Measurements from ENCODE around the gene WWC2. TPM values are rescaled to one million over a fixed set of nuclear protein-coding genes. Genes with fewer than 3 reads are reported as not detected.

The WWC2 gene
- total RNA-seq, 1 experiment from 2014 or later = 82.8 TPM

DNA sequence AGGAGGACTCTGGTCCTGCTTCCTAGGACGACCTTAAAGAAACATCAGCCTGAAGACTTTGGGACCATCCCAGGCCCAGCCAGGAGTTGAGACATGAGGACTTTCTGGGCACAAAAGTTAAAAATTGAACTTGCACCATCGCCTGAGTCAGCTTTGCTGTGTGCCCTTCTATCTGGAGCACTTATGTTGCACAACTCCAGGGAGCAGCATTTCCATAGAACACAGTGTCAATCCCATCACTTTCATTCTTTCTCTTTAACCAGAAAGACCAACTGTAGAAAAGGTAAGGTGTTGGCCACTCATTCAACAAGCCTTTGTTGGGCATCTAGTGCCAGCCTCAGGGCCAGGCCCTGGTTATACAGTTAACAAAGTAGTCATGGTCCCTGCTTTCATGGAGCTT, 231.8 kb downstream of the WWC2 start:
- Histone ChIP-seq H3K27ac (ENCODE audit: low read depth, low read length, poor library complexity, severe bottlenecking) (no peak overlapping the region), H3K9me3 (ENCODE audit: low read depth, low read length, poor library complexity, severe bottlenecking) (peaks cover 4% of the 10 kb centered on the region), H3K36me3 (ENCODE audit: insufficient read depth, low read length, poor library complexity, severe bottlenecking) (no peaks in the 10 kb centered on the region), H3K27me3 (replicated peaks; ENCODE audit: insufficient read depth, low read depth, low read length, poor library complexity) (no peaks in the 10 kb centered on the region), H3K4me1 (ENCODE audit: insufficient read depth, low read length, poor library complexity, severe bottlenecking) (peaks cover 2% of the 10 kb centered on the region), H3K4me3 (ENCODE audit: low read depth, low read length, poor library complexity, severe bottlenecking) (no peak overlapping the region)
- no peak for DNase-seq (ENCODE audit: low spot score)
- TF ChIP-seq EZH2 (IDR thresholded peaks at IDR 0.05; ENCODE audit: borderline replicate concordance, low read depth, low read length, poor library complexity, severe bottlenecking) = no peak
- TF ChIP-seq, protein P1, sequence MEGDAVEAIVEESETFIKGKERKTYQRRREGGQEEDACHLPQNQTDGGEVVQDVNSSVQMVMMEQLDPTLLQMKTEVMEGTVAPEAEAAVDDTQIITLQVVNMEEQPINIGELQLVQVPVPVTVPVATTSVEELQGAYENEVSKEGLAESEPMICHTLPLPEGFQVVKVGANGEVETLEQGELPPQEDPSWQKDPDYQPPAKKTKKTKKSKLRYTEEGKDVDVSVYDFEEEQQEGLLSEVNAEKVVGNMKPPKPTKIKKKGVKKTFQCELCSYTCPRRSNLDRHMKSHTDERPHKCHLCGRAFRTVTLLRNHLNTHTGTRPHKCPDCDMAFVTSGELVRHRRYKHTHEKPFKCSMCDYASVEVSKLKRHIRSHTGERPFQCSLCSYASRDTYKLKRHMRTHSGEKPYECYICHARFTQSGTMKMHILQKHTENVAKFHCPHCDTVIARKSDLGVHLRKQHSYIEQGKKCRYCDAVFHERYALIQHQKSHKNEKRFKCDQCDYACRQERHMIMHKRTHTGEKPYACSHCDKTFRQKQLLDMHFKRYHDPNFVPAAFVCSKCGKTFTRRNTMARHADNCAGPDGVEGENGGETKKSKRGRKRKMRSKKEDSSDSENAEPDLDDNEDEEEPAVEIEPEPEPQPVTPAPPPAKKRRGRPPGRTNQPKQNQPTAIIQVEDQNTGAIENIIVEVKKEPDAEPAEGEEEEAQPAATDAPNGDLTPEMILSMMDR (conservative IDR thresholded peaks at IDR 0.05; ENCODE audit: low read depth, low read length) = no peak
- BruUV-seq (replicated peaks) = no TSS peak
- POLR2A ChIA-PET (ENCODE audit: low non-redundant PET) = no interaction called here
- intact Hi-C loops (cut with micrococcal nuclease; ENCODE audit: unreplicated experiment) = no loop called here
- CTCF ChIA-PET = no interaction called here

DNA sequence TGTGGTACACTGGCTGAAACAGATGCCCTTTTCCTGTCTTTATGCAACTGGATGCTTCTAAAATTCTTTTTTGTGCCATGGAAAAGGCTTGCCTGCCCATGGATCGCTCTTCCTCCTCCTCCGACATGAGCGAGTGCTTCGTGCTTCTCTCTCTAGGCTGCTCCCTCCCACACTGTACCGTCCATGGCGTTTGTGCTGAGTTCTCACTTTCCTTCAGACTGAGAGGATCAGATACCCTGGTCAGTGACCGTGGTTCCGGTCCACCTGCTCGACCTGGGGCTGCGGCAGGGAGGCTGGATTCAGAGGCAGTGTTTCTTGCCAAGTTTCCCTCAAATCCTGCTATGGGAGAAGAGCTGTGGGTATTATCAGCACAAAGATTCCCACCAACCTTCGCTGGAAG, 233.4 kb downstream of the WWC2 start:
- Histone ChIP-seq H3K4me3 (ENCODE audit: low read depth, low read length, poor library complexity, severe bottlenecking) (no peak overlapping the region), H3K4me1 (ENCODE audit: insufficient read depth, low read length, poor library complexity, severe bottlenecking) (peaks cover 3% of the 10 kb centered on the region), H3K27ac (ENCODE audit: low read depth, low read length, poor library complexity, severe bottlenecking) (no peak overlapping the region), H3K9me3 (ENCODE audit: low read depth, low read length, poor library complexity, severe bottlenecking) (peaks cover 5% of the 10 kb centered on the region), H3K27me3 (replicated peaks; ENCODE audit: insufficient read depth, low read depth, low read length, poor library complexity) (no peaks in the 10 kb centered on the region), H3K36me3 (ENCODE audit: insufficient read depth, low read length, poor library complexity, severe bottlenecking) (no peaks in the 10 kb centered on the region)
- ChIA-PET POLR2A (ENCODE audit: low non-redundant PET) (no interaction called here), CTCF (no interaction called here)
- no peak for DNase-seq (ENCODE audit: low spot score)
- BruUV-seq (replicated peaks) = no TSS peak
- intact Hi-C loops (cut with micrococcal nuclease; ENCODE audit: unreplicated experiment) = no loop called here
- TF ChIP-seq, protein P1 (conservative IDR thresholded peaks at IDR 0.05; ENCODE audit: low read depth, low read length) = no peak
- no peak for TF ChIP-seq EZH2 (IDR thresholded peaks at IDR 0.05; ENCODE audit: borderline replicate concordance, low read depth, low read length, poor library complexity, severe bottlenecking)

- Histone ChIP-seq H3K9me3 (ENCODE audit: low read depth, low read length, poor library complexity, severe bottlenecking) (peaks cover 5% of the 10 kb centered on the region), H3K4me1 (ENCODE audit: insufficient read depth, low read length, poor library complexity, severe bottlenecking) (peaks cover 3% of the 10 kb centered on the region), H3K4me3 (ENCODE audit: low read depth, low read length, poor library complexity, severe bottlenecking) (no peak overlapping the region), H3K36me3 (ENCODE audit: insufficient read depth, low read length, poor library complexity, severe bottlenecking) (no peaks in the 10 kb centered on the region), H3K27me3 (replicated peaks; ENCODE audit: insufficient read depth, low read depth, low read length, poor library complexity) (no peaks in the 10 kb centered on the region), H3K27ac (ENCODE audit: low read depth, low read length, poor library complexity, severe bottlenecking) (no peak overlapping the region)
- intact Hi-C loops (cut with micrococcal nuclease; ENCODE audit: unreplicated experiment) = no loop called here
- BruUV-seq (replicated peaks) = no TSS peak
- ChIA-PET CTCF (no interaction called here), POLR2A (ENCODE audit: low non-redundant PET) (no interaction called here)
- DNase-seq (ENCODE audit: low spot score) = no peak
- no peak for TF ChIP-seq EZH2 (IDR thresholded peaks at IDR 0.05; ENCODE audit: borderline replicate concordance, low read depth, low read length, poor library complexity, severe bottlenecking)
- TF ChIP-seq, protein P1 (conservative IDR thresholded peaks at IDR 0.05; ENCODE audit: low read depth, low read length) = no peak
Measured at GRCh38 chr4:183333202-183333601, 234.1 kb downstream of the WWC2 start.
